Subcutaneous adipose tissue (tissue), 4 donors: ENCODE measurements around the gene CHRM5. TPM values are rescaled to one million over a fixed set of nuclear protein-coding genes. Genes with fewer than 3 reads are reported as not detected.

Experiments used
- total RNA-seq, 4 donors: library from RNA; depleted of rRNA; stranded (reverse); fragments of >200 nt; gene quantifications; one replicate each; pipeline ENCODE4 v1.1.0, GENCODE V29; 2016
- TF ChIP-seq, protein P1 (sequence below): fragments of 450-650 bp; IDR thresholded peaks from one replicate; pipeline ENCODE4 v1.5.1; 2016; ENCODE audit warnings: low read depth, mild to moderate bottlenecking, control low read depth, antibody characterized with exemption, moderate library complexity

Gene CHRM5
- total RNA-seq, 4 donors from 2014 or later = not detected

DNA sequence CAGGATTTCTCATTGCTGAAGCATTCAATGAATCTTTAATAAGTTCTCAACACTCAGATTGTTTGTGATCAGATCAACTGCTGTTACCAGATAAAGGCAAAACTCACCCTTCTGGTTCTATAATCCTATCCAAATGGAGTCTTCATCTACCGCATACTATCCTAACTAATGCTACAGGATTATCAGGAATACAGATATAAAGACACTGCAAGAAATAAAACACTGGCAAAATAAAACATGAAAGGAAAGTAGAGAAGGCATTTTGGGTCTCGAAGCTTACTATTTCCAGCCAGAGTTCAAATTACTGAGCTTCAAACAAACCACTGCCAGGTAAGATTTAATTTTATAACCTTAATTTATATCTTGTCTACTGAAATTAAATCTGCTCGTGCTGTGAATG lies 524 bp downstream of the CHRM5 start:
- TF ChIP-seq, protein P1, sequence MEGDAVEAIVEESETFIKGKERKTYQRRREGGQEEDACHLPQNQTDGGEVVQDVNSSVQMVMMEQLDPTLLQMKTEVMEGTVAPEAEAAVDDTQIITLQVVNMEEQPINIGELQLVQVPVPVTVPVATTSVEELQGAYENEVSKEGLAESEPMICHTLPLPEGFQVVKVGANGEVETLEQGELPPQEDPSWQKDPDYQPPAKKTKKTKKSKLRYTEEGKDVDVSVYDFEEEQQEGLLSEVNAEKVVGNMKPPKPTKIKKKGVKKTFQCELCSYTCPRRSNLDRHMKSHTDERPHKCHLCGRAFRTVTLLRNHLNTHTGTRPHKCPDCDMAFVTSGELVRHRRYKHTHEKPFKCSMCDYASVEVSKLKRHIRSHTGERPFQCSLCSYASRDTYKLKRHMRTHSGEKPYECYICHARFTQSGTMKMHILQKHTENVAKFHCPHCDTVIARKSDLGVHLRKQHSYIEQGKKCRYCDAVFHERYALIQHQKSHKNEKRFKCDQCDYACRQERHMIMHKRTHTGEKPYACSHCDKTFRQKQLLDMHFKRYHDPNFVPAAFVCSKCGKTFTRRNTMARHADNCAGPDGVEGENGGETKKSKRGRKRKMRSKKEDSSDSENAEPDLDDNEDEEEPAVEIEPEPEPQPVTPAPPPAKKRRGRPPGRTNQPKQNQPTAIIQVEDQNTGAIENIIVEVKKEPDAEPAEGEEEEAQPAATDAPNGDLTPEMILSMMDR = no peak

DNA sequence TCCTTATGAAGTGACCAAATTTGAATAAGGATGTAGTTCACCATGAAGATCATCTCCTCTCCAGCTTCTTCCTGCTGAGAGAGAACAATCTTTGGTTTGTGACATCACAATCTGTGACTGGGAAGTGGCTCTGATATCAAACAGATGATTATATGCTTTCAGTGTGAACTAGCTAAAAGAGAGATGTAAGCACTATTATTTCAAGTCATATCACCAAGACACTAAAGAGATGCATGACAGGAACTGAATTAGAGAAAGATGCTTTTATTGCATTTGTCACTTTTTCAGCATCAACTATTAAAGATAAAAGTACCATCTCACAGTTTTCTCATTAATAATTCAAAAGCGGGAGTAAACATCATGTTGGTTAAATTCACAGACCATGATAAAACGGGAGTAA lies 3.5 kb downstream of the CHRM5 start:
- TF ChIP-seq, protein P1 = no peak

DNA sequence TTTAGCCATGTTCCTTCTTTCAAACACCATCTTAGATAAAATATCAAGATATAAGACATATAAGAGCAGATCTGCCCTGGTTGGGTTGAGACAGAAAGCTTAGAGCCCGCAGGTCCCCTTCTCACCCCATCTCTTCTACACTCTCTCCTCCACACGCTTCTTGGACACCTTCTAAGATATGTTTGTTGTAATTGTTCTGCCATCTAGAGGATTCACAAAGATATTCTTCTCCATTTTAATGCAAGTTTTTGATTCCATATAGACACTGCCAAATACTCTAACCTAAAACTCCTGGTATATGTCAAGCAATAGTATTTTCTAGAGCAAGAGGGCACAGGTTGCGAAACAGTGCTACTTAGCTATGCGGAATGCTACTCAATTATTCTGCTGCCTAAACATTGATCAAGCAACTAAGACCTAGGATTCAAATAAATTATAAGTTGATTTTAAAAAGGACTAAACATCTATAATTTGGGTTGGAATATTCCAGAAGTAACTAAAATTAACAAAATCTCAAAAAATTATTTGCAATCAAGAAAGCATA lies 6.8 kb downstream of the CHRM5 start:
- TF ChIP-seq, protein P1 = no peak

DNA sequence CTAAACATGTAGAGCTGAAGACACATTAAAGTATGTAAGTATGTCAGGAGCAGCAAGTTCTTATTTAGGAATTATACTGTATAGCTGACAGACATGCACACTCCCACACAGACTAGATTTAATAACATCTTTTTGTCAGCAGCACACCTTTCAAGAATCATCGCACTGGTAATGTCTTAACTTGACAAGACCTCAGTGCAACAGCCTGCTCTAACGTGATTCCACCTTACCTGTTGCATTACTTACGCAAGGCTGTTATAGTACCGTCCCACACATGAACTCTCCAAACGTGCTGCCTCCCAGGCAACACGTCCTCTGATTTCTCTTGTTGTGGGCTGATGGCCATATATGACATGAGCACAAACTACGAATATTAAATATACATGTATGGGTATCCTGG lies 11.9 kb downstream of the CHRM5 start:
- TF ChIP-seq, protein P1 = no peak

DNA sequence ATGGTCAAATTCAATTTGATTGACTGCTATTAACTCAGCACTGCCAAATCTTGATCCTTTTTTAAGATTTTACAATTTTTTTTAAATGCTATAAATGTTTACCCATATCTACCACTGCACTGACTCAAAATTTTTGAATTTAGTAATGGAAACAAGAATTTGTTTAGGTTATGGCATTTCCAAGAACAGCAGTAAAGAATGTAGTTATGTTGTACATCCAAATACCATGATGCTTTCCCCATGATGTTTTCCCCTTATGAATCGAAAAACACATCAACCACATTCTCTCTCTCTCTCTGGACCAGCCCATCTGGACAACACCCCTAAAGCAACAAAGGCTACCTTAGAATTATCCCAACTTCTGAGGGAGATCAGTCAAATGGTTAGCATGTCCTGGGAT lies 14.2 kb downstream of the CHRM5 start:
- TF ChIP-seq, protein P1 = no peak

DNA sequence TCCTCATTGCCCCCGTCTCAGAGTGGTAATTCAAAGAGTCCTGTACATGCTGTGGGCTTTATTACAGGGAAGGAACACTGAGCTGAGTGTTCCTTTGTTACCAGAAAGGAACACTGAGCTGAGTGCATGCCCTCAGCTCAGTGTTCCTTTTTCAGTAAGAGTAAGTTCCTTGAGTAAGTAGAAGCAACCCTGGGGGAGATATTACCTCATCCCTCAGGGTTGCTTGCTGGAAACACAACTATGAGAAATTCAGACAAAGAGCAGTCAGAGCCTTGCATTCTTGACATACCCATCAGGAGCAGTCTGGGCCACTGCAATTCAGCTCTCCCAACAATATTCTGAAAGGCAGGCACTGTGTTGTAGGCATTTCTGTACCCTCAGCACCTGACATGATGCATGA lies 17.0 kb downstream of the CHRM5 start:
- TF ChIP-seq, protein P1 = no peak

DNA sequence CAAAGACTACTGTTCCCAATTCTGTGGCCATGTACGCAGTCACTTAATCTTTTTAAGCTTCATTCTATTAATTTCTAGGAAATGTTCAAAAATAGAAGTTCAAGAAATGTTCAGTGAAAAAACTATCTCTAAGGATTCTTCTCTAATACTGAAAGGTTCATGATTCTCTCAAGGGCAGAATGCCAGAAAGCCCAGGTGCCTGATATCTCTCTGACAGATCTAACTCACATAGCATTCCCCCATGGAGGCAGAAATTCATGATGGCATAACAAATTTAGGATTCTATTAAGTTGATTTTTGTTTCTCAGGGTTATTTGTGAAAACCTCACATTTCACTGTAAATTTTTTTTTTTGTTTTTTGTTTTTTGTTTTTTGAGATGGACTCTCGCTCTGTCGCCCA lies 17.5 kb downstream of the CHRM5 start:
- TF ChIP-seq, protein P1 = no peak
